HG03196 (cell line): ENCODE data around the gene GNB1L.

Experiments
- ATAC-seq: cut with Tn5 transposase; IDR thresholded peaks from one replicate; pipeline ENCODE4 v1.9.1; 2021; ENCODE audit not compliant: unreplicated experiment

GNB1L gene

DNA sequence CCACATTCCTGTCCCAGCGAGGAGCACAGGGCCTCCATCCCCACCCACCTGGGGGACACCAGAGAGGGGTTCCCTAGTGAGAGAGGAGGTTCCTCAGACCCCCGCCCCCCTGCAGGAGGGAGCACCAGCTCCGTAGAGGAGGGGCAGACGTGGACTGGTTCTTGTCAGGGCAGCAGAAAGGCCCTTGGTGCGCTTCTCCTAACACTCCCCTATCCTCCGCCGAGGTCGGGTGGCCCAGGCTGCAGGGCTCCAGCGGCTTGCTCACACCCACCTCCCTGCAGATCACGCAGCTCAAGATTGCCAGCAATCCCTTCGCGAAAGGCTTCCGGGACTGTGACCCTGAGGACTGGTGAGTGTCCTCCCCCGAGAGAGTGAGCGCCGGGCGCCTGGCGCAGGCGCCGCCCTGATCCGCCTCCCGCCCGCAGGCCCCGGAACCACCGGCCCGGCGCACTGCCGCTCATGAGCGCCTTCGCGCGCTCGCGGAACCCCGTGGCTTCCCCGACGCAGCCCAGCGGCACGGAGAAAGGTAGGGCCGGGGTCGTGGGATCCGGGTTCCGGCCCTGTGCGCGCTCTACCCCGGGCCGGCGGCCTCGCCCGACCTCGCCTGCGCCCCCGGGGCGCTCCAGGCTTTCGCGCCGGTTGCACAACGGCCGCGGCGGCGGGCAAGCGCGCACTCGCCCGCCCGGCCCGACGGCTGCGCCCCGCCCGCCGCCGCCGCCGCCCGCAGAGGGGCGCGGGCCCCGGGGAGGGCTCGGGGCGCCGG, 89.0 kb downstream of the GNB1L start:
- no peak for ATAC-seq

DNA sequence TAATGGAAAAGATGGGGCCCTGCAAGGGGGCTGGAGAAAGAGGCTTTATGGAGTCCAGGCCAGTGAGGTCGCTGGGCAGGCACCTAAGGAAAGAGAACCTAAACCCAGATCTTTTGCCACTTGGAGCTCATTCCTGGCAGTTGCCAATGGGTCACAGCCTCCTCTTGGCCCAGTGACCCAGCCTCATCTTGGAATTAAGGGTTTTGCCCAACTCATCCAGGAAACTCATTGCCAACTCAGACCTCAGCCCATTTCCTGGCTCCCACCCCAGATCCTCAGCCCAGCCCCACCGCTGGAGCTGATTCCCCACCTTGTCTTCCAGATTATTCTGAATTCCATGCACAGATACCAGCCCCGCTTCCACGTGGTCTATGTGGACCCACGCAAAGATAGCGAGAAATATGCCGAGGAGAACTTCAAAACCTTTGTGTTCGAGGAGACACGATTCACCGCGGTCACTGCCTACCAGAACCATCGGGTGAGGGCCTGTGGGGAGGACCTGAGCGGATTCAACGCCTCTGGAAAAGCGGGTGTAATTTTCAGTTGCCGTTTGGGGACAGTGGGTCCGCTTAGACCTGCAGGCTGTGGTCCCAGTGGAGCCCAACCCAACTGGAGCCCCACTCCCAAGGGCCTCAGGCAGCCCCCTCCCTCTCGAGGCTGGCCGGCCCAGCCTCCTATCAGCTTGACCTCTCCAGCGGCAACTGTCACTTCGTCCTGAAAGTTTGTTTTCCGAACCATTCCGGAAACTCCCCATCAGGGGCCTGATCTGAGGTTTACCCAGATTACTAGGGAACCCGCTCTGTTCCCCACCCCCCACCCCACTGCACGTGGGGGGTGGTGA, 89.8 kb downstream of the GNB1L start:
- ATAC-seq: no peak

DNA sequence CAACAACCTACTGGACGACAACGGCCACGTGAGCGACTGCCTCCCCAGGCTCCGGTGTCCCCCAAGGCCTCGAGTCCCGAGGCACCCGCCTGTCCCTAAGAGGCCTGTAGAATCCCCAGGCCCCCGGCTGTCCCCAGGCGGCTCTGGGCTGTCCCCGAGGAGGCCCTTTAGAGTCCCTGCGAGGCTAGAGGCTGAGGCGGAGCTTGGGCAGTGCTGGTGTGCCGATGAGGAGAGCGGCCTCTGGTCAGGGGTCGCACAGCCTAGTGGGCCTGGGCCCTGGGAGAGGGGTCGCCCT, 90.4 kb downstream of the GNB1L start:
- ATAC-seq: no peak

DNA sequence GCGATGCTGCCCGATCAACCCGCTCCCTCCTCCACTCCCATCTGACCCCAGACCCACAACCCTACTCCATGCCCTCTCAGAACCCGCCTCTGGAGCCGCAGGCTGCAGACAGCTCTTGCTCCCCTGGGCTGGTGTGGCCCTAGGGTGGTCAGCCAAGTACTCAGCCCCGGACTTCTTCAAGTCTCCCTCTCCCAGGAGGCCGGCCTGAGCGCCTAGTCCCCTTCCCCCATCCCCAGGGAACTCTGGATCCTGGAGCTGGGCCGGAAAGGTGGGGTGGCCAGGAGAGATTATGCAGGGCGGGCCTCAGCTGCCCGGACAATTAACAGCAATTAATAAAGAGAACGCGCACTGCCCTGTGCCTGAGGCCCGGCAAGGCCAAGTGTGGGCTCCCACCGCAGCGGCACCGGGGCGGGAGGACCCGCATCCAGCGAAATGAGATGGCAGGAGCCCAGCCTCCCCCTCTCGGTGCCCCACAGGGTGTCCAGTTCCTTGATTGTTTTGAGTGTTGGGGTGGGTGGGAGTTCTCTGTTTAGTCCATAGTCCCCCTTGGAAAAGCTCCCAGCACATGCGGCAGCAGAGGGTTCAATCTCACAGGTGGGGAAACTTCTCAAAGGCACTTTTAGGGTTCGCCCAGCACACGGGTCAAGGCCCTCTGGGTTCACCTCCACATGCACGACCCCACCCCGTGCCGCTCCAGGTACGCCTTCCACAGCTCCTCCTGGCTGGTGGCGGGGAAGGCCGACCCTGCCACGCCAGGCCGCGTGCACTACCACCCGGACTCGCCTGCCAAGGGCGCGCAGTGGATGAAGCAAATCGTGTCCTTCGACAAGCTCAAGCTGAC, 91.0 kb downstream of the GNB1L start:
- ATAC-seq: no peak

DNA sequence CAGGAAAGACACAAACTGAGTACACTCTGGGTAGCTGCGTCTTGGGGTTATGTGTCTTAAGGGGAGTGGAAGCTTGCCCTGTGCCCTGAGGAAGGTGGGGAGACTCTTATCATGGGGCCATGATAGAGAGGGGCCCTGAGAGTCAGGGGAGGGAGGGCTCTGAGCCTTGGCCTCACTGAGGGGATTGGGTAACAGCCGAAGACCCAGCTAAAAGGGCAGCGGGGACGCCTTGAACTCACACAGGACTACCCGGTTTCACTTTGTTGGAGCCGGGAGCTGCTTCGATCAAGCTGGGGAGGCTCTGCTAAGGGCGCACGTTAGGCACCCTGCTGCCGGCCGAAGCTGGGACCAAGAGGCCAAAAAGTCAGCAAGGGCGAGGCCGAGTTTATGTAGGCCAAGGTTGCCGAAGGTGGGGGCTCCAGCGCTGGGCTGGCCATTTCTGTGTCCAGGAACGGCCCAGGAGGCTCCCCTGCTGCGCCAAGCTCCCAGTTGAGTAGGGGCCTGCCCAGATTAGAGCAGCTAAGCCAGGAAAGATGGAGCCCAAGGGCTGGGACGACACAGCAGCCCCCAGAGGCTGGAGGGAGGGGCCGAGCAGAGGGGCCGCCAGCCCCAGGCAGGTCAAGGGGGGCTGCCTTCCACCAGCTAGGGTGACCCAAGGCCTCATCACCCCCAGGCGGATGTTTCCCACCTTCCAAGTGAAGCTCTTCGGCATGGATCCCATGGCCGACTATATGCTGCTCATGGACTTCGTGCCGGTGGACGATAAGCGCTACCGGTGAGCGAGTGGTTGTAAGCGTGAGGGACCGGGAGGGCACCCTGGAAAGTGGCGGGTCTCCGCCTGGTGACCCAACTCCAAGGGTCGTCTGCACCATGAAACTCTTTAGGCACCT, 91.9 kb downstream of the GNB1L start:
- no peak for ATAC-seq

DNA sequence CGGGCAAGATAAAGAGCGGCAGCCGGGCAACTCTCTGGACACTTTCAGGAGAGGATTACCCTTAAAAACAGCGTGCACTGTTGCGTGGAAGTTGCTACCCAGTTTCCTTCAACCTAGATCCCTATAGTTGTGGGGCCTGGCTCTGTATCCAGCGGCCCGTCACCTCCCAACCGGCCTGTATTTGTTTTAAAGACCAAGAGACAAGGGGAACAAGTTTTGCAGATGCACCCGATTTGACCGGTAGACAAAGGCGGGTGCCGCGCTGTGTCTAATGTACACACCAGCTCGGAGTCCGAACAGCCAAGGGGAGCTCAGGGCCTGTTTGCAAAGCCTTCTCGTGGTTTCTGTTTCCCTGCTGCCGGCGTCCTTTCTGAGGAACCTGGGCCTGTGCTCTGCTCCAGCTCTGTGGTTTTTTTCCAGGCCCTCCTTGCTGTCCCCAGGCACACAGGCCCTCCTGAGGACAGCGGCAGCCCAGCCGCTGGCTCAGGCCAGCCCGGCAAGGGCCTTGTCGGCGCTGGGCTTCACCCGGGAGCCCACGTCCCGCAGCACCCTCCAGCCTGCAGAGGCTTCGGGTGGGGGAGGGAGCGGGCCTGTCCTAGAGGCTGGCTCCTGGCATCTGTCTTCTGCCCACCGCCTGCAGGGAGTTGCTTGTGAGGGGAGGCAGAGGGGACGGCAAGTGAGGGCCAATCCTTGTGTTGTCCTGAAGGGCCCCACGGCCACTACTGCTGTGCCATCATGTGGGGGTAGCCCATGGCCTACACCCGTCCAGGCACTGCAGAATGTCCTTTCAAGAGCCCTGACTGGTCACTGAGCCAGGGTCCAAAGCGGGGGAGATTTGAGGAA, 92.7 kb downstream of the GNB1L start:
- ATAC-seq: no peak

DNA sequence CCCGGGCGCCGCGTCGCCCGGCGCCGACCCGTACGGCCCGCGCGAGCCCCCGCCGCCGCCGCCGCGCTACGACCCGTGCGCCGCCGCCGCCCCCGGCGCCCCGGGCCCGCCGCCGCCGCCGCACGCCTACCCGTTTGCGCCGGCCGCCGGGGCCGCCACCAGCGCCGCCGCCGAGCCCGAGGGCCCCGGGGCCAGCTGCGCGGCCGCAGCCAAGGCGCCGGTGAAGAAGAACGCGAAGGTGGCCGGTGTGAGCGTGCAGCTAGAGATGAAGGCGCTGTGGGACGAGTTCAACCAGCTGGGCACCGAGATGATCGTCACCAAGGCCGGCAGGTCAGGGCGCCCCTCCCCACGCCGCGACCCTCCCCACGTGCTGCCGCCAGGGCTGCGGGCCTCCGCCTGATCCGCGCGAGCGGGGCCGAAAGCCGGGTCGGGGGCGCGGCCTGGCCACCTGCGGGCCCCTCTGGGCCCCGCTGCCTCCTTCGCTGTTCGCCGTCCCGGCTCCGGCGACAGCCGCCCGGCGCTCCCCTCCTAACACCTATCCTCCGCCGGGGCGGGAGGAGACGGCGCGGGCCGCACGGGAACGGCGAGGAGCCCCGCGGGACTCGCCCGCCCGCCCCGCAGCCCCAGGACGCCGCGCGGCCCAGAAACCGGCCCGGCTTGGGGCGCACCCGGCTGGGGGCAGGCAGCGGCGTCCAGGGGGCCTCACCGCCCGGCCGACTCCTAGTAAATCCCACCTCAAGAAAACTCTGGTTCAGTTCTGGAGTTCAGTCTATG, 93.5 kb downstream of the GNB1L start:
- no peak for ATAC-seq

DNA sequence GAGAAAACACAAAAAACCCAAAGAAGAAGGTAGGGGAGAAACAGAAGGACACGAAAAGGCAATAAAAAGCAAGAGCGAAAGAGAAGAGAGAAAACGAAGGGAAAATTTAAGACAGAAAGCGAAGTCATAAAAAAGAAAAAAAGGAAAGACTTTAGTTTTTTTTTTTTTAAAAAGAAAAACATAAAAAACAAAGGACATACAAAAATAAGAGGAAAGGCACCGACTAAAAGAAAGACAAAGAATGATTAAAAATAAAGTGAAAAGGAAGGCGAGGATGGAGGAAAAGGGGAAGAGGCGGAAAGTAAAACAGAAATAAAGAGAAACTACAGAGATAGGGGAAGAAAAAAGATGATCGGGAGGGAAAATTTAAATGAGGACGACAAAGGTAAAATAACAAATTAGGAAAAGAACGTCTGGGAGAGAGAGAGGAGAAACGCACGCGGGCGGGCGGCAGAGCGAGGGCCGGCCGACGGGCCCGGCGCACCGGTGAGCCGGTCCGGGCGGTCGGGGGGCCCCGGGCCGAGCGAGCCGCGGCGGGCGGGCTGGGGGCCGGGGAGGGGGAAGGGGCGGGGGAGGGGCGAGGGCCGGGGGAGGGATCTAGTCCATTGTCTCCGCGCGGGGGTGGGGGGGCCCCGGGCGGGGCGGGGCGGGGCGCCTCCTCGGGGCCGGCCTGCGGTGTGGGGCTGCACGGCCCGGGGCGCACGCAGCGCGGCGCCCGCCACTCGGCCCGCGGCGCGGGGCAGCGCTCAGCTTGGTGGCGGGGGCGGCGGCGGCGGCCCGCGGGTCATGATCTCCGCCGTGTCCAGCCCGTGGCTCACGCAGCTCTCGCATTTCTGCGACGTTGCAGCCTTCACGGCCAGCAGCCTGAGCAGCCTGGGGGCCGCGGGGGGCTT, 94.4 kb downstream of the GNB1L start, which contains the start of gene TBX1:
Gene TBX1 (plus strand): TSS at position 721 of the 893 bp plus-strand sequence. CDS start 66 bp downstream, at position 787.
- no peak for ATAC-seq

DNA sequence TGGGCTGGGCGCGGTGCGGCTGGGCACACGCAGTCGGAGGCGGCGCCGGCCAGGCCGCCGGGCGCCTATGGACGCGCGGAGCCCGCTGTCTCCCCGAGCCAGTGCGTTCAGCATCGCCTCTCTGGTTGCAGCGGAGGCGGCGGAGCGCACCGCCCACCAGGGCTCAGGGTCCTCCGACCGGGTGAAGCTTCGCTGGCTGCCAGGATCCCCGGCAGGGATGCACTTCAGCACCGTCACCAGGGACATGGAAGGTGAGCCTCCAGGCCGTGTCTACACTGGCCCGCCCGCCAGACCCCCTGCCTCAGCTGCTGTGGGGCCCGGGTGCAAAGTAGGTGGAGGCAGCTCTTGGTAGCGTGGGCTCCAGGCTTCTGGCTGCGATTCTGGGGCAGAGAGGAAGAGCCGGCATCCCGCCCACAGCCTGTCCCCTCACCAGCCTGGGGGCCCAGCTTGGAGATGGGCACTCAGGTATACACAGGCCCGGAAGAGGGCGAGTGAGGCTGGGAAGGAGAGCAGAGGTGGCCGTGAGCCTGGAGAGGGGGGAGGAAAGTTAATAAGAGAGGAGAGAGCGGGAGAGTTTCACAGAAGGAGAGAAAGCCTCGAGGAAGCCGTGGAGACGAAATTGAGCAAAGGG, 95.1 kb downstream of the GNB1L start:
- ATAC-seq: no peak

DNA sequence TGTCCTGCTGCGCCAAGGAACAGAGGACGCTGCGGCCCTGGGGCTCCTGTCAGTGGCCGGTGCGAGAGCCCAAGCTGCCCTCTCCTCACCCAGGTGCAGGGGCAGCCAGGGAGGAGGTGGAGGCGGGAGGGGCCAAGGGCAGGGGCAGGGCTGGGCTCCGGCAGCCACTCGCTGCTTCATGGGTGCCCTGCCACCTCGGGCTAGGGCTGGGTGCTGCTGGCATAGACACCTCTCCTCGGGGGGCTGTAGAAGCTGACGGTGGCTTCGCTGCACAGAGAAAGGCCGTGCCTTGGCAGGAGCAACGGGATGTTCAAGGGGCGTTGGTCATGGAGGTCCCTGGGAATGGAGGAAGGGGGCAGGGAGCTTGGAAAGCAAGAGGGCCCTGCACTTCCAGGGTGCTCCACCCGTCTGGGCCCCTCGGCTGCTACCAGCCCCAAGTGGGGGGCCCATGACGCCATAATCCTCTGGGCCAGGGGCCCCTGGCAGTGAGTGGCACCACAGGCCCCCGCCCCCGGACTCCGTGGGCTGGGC, 95.7 kb downstream of the GNB1L start:
- no peak for ATAC-seq

DNA sequence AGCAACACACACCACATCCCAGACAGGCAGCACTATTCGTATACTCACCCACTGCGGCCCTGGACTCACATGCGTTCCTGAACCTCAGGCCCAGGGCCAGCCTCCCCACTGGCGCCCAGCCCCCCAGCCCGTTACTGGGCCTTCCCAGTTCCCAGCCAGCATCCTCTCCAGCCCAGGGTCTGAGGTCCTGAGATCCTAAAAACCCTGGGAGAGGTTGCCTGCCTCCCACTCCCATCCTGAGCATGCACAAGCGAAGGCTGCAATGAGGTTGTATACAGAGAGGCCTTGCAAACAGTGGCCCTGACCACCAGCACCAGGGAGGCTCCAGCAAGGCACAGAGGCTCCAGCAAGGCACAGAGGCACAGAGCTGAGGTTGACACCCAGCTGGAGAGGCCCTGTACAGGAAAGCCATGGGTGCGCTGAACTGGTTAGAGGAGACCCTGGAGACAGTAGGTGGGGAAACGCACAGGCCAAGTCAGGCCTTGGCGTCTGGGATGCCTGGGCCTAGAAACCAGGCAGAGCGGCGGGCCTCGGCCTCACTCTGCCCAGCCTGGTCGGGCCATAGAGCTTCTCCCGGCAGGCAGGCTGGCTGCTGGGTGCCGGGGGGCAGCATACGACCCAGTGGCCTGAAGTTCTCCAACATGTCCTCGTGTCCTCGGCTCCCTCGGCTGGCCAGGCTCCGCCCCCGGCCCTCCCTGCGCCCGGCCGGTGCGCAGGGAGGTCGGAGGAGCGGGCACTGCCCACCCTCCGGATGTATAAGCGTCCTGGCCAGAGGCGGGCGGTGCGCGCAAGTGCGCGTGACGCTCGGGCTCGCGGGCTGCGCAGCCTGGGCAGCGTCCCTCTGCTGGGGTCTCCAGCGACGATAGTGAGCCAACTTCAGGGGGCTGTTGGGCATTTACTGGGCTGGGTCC, 96.4 kb downstream of the GNB1L start:
- ATAC-seq: no peak

DNA sequence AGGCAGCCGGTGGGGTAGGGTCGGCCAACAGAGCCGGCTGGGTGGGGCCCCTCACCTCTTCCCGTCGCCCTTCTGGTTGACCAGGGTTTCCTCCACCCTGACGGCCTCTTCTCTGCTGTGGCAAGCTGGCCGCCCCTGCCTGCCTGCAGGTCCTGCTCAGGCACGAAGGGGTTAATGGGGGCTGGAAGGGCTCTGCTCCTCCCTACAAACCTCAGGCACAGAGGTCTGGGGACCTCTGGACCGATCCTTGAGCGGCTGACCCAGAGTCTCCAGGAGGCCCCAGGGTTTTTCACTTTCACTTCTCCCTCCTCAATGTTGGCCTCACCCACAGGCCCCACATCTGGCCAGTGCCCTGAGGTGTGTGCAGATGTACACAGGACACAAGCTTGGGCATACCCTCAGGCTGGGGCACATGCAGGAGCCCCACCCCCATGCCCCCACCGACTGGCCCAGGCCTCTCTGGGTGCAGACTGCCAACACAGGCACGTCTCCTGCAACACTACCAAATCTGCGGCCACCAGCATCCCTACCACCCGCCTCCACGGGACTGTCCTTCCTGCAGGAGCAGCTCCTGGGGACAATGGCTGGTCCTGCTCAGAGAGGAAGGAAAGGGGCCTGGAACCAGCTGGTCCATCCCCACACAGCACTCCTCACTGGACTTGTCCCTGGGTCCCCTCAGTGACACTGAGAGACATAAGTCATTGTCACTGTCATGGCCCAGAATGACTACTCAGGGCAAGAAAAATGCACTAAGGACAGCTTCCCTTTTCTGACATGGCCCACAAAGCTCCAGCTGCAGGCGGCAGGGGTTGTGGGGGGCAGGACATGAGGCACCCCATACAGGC, 97.3 kb downstream of the GNB1L start:
- no peak for ATAC-seq

DNA sequence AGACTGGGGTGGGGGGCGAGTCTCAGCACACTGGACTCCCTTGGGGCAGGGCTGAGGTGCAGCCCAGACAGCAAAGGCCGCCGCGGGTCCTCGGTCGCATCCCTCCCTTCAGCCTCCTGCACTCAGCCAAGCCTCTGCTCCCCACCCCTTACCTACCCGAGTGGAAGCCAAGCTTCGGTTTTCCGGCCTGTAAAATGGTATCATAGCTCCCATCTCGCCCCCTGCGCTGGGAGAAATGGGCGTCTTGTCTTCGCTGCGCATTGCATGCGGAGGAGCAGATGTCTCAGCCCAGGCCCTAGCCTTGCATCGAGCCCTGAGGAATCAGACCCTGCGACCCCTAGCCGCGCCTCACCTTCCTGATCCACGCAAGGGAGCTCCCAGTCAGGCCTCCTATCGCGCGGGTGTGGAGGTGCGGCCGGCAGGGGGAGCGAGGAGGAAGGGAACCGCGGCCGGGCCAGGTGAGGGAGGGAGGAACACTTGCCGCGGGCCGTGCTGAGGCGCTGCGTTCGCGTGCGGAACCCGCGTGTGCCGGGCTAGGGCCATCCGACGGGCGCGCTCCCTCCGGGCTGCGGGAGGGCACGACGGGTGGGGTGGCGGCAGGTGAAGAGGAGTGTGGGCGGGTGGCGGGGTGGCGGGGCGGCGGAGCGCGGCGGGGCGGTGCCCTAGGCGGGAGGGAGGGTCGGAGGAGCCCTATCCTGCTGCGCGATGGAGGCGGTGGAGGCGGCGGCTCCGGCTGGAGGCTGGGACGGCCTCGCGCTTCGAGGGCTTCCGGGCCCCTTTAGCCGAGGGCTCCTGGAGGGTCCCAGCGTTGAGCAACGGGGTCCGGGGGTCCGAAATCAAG, 98.2 kb downstream of the GNB1L start:
- no peak for ATAC-seq

DNA sequence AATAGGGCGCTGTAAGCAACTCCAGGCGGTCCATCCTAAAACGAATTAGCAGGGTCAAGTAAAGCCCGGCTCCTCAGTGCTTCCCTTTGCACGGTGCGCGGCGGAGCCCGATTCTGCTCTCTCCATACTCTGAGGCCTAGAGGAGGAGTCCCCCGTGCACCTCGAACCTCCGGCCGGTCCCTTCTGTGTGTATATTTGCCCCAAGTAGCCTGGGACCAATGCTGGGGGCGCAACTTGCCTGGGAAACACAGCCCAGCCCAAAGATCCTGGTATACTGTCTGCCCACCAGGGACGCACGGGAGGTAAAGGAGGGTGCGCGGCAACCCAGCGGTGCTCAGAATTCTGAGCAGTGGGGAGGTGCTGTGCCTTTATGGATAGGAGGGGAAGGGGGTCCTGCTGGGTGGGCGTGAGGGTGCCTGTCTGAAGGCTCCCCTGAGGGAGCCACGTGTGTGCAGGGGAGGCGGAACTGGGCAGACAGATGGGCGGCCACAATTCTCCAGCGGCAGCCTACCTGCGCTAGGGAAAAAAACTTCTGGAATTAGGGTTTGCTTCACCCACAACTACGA, 98.9 kb downstream of the GNB1L start:
- no peak for ATAC-seq
